ENCODE results near the gene NUP214. TPM values are rescaled to one million over a fixed set of nuclear protein-coding genes. Genes with fewer than 3 reads are reported as not detected.
"Not testable (repeated sequence)": the region's sequence is repeated elsewhere in the genome, so short reads cannot be mapped to it uniquely, and the experiment has no call there.

The NUP214 gene
- polyA plus RNA-seq, 3 donors: 45.7 to 52.0 (median 50.0) TPM

GRCh38 chr9:131191032-131191431, 65.6 kb downstream of the NUP214 start:
- DNase-seq (ENCODE audit: low read depth in 3 of 3, low spot score in 2 of 3): not testable (repeated sequence)

GRCh38 chr9:131191857-131192256, 66.5 kb downstream of the NUP214 start:
- no peak for DNase-seq (ENCODE audit: low read depth in 3 of 3, low spot score in 2 of 3)

GRCh38 chr9:131193051-131193450, 67.7 kb downstream of the NUP214 start:
- DNase-seq (ENCODE audit: low read depth in 3 of 3, low spot score in 2 of 3): no peak

- no peak for DNase-seq (ENCODE audit: low read depth in 3 of 3, low spot score in 2 of 3)
Observed at GRCh38 chr9:131194762-131195161, 69.4 kb downstream of the NUP214 start.

GRCh38 chr9:131197160-131197911, 72.0 kb downstream of the NUP214 start:
- no peak for DNase-seq (ENCODE audit: low read depth in 3 of 3, low spot score in 2 of 3)

GRCh38 chr9:131198041-131198715, 72.8 kb downstream of the NUP214 start:
- DNase-seq (ENCODE audit: low read depth in 3 of 3, low spot score in 2 of 3): no peak

- no peak for DNase-seq (ENCODE audit: low read depth in 3 of 3, low spot score in 2 of 3)
Observed at GRCh38 chr9:131201856-131202255, 76.5 kb downstream of the NUP214 start.

GRCh38 chr9:131203431-131204218, 78.2 kb downstream of the NUP214 start:
- no peak for DNase-seq (ENCODE audit: low read depth in 3 of 3, low spot score in 2 of 3)

GRCh38 chr9:131204285-131204684, 78.9 kb downstream of the NUP214 start:
- no peak for DNase-seq (ENCODE audit: low read depth in 3 of 3, low spot score in 2 of 3)

- DNase-seq (ENCODE audit: low read depth in 3 of 3, low spot score in 2 of 3): no peak
Observed at GRCh38 chr9:131206495-131206894, 81.1 kb downstream of the NUP214 start.

- DNase-seq (ENCODE audit: low read depth in 3 of 3, low spot score in 2 of 3): not testable (repeated sequence)
Observed at GRCh38 chr9:131211920-131212319, 86.5 kb downstream of the NUP214 start.

GRCh38 chr9:131214286-131214856, 89.0 kb downstream of the NUP214 start:
- DNase-seq (ENCODE audit: low read depth in 3 of 3, low spot score in 2 of 3): no peak

GRCh38 chr9:131214876-131215275, 89.5 kb downstream of the NUP214 start:
- no peak for DNase-seq (ENCODE audit: low read depth in 3 of 3, low spot score in 2 of 3)

GRCh38 chr9:131216806-131217205, 91.4 kb downstream of the NUP214 start:
- no peak for DNase-seq (ENCODE audit: low read depth in 3 of 3, low spot score in 2 of 3)

GRCh38 chr9:131217331-131218031, 92.1 kb downstream of the NUP214 start:
- DNase-seq (ENCODE audit: low read depth in 3 of 3, low spot score in 2 of 3): no peak

- no peak for DNase-seq (ENCODE audit: low read depth in 3 of 3, low spot score in 2 of 3)
Observed at GRCh38 chr9:131218370-131218769, 93.0 kb downstream of the NUP214 start.

- no peak for DNase-seq (ENCODE audit: low read depth in 3 of 3, low spot score in 2 of 3)
Observed at GRCh38 chr9:131220485-131220884, 95.1 kb downstream of the NUP214 start.

GRCh38 chr9:131222460-131222859, 97.1 kb downstream of the NUP214 start:
- DNase-seq (ENCODE audit: low read depth in 3 of 3, low spot score in 2 of 3): no peak

- DNase-seq (ENCODE audit: low read depth in 3 of 3, low spot score in 2 of 3): no peak
Observed at GRCh38 chr9:131226226-131226625, 100.8 kb downstream of the NUP214 start.

All from right renal cortex interstitium (tissue), 3 donors.